HG03097 (cell line): ENCODE results near the gene ULK1.

Source experiments
- ATAC-seq: cut with Tn5 transposase; IDR thresholded peaks from one replicate; pipeline ENCODE4 v1.9.1; 2021; ENCODE audit not compliant: unreplicated experiment, low FRiP score

Gene ULK1

GRCh38 chr12:131905630-131906091, 11.2 kb downstream of the ULK1 start:
- no peak for ATAC-seq

DNA sequence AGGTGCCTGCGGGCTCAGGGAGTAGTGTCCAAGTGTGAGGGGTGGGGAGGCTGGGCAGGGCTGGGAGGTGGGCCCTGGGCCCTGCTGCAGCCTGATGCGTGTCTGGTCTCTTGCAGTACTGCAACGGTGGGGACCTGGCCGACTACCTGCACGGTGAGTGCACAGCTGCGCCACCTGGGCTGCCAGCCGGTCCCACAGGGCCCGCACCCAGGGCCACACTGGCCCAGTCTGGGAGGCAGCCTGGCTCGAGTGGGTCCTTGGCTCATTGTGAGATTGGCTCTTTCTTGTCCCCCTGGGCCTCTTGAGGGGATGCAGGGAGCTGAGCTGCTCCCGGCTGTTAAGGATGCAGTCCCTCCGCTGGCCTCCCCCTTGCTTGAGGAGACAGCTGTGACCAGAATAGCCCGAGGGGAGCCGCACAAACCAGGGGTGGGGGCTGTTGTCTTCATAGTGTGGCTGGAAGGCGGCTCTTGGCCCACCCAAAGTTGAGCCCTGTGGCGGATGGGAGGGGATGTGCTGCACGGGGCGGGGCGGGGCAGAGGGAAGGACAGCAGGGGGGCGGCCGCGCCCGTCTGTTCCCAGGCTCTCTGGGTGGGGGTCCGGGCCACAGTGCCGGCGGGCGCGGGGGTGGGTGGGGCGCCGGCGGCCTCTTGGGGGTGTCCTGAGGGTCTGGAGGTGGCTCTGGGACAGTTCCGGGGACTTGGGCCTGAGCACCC, 13.1 kb downstream of the ULK1 start:
- no peak for ATAC-seq

- ATAC-seq = no peak
Observed at GRCh38 chr12:131908092-131909080, 14.0 kb downstream of the ULK1 start.

- ATAC-seq = no peak
Observed at GRCh38 chr12:131909081-131909751, 14.8 kb downstream of the ULK1 start.

DNA sequence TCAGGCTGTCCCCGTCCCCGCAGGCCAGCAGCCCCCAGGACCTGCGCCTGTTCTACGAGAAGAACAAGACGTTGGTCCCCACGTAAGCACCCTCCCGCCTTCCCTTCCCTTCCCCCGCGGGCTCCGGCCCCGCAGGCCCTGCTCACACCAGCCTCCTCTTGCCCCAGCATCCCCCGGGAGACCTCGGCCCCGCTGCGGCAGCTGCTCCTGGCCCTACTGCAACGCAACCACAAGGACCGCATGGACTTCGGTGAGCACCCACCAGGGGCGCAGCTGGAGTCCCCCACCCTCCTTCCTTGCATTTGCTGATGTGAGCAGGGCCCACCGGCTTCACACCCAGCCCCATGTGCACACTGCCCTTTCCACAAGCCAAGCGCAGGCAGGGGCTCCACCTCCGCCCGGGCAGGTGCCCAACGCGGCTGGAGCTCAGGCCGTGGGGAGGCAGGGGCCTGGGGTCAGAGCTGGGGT, 15.4 kb downstream of the ULK1 start:
- no peak for ATAC-seq

DNA sequence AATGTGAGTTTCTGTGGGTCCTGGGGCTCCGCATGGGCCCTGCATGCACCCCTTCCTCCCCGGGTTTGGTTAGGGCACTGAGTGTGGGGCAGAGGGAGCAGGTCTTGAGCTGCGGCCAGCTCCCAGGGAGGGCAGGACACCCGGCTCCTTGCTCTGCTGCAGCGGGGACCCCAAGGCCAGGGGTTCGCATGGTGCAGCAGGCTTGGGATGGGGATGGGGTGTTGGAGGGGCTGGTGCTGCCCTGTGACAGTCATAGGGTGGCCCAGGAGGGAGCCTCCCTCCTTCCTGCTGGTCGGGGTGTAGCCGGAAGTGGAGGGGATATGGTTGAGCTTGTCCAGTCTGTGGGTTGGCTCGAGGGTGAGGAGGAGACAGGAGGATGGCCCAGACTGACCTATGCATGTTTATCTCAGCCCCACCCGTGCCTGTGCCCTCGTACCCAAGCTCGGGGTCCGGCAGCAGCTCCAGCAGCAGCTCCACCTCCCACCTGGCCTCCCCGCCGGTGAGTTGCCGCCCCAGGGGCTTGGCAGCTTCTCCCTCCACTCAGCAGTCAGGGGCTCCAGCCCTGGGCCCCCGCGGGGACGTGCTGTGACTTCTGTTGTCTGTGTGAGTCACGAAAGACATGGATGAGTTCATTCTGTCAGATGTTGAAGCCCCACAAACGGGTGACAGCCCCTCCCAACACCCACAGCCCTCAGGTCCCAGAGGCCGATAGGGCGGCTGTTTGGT, 16.0 kb downstream of the ULK1 start:
- ATAC-seq = no peak

DNA sequence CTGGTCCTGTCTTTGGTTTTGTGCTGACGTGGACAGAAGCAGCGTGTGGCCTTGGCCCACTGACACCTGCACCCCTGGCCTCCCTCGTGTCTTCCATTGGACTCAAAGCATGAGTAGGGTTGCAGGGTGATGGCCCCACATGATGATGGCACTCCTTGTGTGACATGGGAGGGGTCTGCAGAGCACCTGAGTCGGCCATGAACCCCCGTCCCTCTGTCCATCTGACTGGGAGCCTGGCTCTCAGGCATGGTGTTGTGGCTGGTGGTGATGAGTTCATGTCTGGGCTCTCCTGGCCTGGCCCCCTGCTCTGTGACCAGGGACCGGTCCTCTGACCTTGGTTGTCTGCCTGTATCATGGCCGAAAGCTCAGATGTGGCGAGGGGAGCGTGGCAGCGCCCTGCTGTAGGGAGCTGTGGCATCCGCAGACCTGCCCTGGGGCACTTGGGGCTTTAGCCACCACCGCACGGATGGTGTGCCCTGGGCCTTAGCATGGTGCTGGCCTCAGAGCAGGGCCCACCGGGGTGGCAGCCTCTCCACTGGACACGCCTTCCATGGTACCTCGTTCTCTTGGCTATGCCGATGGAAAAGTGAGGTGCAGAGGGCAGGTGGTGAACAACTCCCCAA, 16.7 kb downstream of the ULK1 start:
- no peak for ATAC-seq

- no peak for ATAC-seq
Observed at GRCh38 chr12:131911851-131912477, 17.5 kb downstream of the ULK1 start.

DNA sequence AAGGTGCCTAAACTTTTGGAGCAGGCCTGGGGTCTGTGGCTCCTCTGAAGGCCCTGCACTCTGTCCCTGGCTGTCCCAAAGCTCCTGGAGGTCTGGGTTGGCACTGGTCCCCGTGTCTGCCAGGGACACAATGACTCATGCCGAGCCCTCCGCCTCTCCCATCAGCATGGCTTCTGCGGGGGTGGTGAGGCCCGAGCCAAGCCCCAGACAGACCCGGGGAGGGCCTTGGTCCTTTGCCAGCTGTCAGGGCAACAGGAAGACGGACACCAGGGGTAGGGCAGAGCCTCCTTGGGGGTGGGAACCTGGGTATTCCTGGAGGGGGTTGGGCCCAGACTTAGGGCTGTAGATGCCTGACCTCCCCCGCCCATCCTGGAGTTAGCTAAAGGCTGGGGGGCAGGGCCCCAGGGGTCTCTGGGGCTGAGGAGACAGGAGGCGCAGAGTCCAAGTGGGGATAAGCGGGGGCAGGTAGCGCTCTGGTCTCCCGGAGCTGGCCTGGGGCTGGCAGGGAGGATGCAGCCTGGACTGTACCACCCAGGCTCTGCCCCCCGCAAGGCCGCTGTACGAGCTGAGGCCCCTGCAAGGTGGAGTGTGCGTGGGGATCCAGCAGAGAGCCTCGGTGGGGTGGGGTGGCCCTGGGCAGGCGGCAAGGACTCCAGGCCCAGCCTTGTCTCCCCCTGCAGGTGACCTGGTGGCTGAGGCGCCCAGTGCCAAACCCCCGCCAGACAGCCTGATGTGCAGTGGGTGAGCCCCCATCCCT, 18.3 kb downstream of the ULK1 start:
- no peak for ATAC-seq

DNA sequence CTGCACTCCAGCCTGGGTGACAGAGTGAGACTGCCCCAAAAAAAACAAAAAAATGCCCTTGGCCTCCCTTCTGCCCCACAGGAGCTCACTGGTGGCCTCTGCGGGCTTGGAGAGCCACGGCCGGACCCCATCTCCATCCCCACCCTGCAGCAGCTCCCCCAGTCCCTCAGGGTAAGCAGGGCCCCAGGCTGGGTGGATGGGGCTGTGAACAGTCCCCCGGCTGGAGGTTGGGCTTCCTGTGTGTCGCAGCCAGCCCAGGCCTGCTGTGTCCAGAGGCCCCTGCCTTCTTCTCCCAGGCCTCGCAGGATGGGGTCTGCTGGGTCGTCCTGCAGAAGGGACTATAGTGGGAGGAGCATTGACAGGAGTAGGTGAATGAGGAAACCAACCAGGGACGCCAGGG, 19.2 kb downstream of the ULK1 start:
- no peak for ATAC-seq

DNA sequence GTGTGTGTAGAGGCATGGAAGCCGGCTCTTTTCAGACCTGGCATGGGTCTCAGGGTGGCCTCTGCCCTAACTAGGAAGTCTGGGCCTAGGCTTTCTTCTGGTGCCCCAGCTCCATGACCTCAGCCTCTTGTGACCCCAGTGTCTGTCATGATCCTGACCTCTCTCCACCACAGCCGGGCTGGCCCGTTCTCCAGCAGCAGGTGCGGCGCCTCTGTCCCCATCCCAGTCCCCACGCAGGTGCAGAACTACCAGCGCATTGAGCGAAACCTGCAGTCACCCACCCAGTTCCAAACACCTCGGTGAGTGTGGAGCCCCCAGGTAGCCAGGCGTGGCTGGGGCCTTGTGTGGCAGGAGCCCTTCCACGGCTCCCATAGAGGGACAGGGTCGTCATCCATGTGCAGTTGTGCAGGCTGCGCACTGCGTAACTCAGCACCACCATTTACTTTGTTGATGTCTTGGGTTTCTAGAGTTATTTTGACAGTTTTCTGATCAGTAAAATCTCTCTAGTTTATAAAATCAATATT, 19.8 kb downstream of the ULK1 start:
- ATAC-seq = no peak

DNA sequence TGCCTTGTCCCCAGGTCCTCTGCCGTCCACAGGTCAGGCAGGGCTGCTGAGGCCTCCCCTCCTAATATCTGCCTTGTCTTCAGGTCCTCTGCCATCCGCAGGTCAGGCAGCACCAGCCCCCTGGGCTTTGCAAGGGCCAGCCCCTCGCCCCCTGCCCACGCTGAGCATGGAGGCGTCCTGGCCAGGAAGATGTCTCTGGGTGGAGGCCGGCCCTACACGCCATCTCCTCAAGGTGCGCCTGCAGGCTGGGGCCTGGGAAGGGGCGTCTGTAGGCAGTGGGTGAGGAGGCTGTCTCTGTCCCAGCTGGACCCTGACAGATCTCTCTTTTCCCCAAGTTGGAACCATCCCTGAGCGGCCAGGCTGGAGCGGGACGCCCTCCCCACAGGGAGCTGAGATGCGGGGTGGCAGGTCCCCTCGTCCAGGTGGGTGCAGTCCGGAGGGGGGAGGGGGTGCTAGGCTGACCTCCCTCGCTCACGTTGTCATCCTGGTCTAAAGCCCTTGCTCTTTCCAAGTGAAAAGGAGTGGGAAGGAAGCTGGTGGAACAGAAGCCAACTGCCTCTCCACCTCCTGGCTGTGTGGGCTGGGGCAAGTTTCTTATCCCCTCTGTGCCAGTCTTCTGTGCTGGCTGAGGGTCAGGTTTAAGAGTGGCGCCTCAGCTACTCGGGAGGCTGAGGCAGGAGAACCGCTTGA, 20.7 kb downstream of the ULK1 start:
- no peak for ATAC-seq

- ATAC-seq = no peak
Observed at GRCh38 chr12:131915823-131916222, 21.4 kb downstream of the ULK1 start.

DNA sequence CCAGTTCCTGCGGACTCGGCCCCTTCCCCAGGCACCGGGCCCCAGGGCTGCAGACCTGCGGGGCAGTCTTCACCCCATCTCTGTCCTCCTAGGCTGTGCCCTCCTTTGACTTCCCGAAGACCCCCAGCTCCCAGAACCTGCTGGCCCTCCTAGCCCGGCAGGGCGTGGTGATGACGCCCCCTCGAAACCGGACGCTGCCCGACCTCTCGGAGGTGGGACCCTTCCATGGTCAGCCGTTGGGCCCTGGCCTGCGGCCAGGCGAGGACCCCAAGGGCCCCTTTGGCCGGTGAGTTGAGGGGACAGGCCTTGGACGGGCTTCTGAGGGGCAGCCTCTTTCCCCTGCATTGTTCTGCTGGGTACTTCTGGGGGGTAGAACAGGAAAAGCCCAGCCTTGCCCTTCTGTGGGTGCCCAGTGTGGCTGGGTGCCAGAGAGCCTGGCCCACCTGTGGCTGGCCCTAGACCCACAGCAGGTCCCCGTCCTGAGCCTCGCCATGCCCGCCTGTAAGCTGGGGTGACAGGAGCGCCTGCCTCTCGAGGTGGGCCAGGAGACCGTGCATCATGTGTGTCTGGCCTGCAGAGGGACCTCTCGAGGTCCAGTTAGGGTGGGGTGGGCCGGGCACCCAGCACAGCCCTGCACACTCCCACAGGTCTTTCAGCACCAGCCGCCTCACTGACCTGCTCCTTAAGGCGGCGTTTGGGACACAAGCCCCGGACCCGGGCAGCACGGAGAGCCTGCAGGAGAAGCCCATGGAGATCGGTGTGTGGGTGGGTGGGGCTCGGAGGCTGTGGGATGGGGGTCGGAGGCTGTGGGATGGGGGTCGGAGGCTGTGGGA, 22.1 kb downstream of the ULK1 start:
- no peak for ATAC-seq

DNA sequence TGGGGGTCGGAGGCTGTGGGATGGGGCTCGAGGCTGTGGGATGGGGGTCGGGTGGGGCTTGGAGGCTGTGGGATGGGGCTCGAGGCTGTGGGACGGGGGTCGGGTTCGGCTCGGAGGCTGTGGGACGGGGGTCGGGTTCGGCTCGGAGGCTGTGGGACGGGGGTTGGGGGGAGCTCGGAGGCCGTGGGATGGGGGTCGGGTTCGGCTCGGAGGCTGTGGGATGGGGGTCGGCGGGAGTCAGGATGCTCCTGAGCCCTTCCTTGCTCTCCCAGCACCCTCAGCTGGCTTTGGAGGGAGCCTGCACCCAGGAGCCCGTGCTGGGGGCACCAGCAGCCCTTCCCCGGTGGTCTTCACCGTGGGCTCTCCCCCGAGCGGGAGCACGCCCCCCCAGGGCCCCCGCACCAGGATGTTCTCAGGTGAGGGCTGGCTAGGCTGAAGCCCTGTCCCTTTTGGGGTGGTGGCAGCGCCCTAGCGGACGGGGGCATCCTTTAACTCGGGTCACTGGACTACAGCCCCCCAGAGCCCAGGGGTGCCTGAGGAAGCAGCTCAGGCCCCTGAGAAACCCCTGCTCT, 22.8 kb downstream of the ULK1 start:
- ATAC-seq = no peak

- ATAC-seq = no peak
Observed at GRCh38 chr12:131917711-131918306, 23.4 kb downstream of the ULK1 start.
